Activated CD8-positive, alpha-beta memory T cell treated with anti-CD3 and anti-CD28 coated beads, Interleukin-2, amount 50 U/mL, for 4 hours (primary cell): ENCODE results near the gene SEC14L3.

Source experiments
- DNase-seq: peaks from one replicate; pipeline ENCODE4 v3.0.0-alpha.2; 2020

The SEC14L3 gene

GRCh38 chr22:30471616-30472318, at the start of gene SEC14L3:
SEC14L3 (minus strand) TSS chr22:30472017; CDS start chr22:30471958, 59 bp downstream.
- DNase-seq, result no peak

GRCh38 chr22:30519842-30520425, 48.1 kb upstream of the SEC14L3 start:
- no peak for DNase-seq

GRCh38 chr22:30516731-30517130, 44.9 kb upstream of the SEC14L3 start:
- DNase-seq, result no peak

DNA sequence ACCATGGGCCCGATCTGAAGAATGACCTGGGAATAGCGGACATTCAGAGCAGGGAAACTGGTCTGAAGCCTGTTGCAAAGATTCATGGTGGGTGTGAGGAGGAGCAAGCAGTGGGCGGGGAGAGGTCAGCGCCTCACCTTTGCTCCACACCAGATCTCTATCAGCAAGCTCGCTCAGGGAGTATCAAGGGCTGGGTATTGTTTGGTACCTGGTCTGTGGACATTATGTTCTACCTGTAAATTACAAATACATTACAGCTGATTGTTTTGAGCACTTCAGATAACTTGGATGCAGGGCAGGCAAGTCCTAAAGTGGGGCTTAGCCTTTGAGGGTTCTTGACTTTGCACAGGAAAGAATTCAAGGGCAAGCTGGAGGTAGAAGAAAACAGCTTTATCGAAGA, 44.5 kb upstream of the SEC14L3 start:
- DNase-seq, result no peak

DNA sequence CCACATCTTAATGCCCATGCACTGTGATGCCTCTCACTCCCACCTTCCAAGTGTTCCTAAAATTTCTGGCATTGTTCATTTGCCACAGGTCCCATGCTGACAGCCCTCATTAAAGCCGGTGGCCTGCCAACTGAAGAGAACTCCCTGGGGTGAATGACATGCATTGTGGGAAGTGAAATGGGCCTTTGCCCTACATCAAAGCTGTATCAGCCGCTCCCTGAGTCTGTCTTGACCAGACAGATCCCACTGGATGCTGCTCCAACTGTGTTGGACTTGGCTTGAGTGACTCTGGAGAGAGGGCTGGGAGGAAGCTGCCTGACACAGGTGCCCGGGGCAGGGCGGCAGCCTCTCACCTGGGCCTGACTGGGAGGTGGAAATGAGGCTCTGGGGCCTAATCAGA, 42.4 kb upstream of the SEC14L3 start:
- DNase-seq, result no peak

DNA sequence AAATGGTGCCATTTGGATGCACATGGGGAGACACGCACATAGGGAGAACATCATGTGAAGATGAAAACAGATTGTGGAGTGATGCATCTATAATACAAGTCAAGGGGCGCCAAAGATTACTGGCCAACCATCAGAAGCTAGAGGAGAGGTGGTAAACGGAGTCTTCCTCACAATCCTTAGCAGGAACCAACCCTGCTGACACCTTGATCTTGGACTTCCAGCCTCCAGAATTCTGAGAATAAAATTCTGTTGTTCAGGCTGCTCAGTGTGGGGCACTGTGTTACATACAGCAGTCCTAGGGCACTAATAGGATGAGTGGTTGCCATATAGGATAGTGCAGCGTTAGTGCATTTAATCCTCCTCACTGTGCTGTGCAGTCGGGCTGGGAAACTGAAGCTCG, 41.6 kb upstream of the SEC14L3 start:
- DNase-seq, result no peak

GRCh38 chr22:30511911-30512310, 40.1 kb upstream of the SEC14L3 start:
- no peak for DNase-seq

- DNase-seq, result no peak
Measured at GRCh38 chr22:30511109-30511508, 39.3 kb upstream of the SEC14L3 start.

GRCh38 chr22:30508216-30508615, 36.4 kb upstream of the SEC14L3 start:
- no peak for DNase-seq

DNA sequence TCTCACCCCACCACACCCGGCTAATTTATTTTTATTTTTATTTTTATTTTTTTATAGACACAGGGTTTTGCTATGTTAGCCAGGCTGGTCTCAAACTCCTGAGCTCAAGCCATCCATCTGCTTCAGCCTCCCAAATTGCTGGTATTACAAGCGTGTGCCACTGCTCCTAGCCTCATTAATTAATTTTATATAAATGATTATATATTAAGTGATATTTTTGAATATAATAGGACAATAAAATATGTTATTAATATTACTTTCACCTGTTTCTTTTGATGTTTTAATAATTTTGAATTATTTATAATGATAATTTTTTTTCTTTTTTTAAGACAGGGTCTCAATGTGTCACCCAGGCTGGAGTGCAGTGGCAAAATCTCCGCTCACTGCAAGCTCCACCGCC, 35.9 kb upstream of the SEC14L3 start:
- DNase-seq, result no peak

- DNase-seq, result no peak
Measured at GRCh38 chr22:30506507-30506968, 34.7 kb upstream of the SEC14L3 start.

DNA sequence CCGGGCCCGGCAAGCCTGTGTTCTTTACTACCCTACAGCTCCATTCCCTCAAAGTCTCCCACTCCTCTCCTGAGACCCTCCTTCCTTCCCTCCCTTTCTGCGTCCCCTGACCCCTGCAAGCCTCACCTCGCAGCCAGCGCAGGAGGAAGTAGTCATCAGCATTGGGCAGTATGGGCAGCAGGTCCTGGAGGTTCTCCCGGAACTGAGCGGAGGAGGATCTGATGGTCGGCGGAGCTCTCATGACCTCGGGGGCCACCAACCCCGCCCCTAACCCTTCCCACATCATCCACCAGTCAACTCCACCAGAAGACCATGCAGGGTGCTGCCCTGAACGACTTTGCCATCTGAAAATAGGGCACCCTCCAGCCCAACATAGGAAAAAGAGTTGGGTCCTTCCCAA, 31.7 kb upstream of the SEC14L3 start:
- no peak for DNase-seq

- no peak for DNase-seq
Measured at GRCh38 chr22:30502911-30503310, 31.1 kb upstream of the SEC14L3 start.

DNA sequence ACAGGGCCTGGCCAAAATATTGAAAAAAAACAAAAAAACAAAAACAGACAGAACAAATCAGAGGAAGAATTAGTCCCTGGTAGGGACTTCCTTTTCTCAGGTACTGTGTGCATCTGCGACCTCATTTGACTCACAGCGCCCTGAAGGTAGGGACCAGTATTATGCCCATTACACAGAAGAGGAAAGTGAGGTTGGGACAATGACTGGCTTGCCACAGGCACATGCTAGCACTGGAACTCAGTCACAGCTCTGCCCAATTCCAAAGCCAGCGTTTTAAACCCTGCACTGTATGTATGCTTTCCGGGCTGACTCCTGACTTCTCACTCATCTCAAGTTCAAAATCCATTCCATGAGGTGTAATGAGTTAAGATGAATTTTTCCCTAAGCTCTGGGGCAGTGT, 30.3 kb upstream of the SEC14L3 start:
- DNase-seq, result no peak

- DNase-seq, result no peak
Measured at GRCh38 chr22:30500628-30501027, 28.8 kb upstream of the SEC14L3 start.

GRCh38 chr22:30497466-30498150, 25.8 kb upstream of the SEC14L3 start:
- DNase-seq, result no peak

- no peak for DNase-seq
Measured at GRCh38 chr22:30495041-30495784, 23.4 kb upstream of the SEC14L3 start.

DNA sequence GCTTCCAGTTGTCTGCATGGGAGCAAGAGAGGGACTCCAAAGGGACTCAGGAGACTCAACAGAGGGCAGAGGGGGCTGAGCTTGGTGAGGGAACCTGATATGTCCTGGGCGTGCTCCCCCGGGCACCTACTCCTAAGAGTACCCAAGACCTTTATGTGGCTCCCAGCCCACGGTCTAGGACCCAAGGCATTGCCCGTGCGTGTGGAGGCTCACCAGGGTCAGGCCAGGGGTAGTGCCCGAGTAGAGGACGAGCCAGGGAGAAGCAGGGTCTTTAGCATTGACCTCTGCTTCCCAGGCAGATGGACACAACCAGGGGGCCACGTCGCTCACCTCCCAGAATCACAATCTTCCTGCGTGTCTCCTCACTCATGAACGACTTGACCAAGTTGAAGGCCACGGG, 20.3 kb upstream of the SEC14L3 start:
- DNase-seq, result no peak

GRCh38 chr22:30491381-30491780, 19.6 kb upstream of the SEC14L3 start:
- DNase-seq, result no peak

GRCh38 chr22:30490399-30490798, 18.6 kb upstream of the SEC14L3 start:
- DNase-seq, result no peak

DNA sequence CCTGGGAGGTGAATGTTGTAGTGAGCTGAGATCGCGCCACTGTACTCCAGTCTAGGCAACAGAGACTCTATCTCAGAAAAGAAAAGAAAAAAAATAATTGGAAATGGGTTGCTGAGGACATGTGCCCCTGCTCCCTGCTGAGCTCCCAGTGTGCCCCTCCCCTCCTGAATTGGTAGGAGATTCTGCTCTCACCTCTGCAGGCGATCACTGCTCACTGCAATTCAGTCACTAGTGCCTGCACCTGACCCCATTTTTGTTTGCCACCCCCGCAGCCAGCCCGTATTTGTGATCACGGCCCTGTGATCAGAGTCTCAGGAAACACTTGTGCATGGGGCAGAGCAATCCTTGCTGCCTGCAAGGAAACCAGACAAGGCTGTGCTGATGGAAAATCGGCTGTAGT, 16.3 kb upstream of the SEC14L3 start:
- no peak for DNase-seq

GRCh38 chr22:30486661-30487115, 14.9 kb upstream of the SEC14L3 start:
- no peak for DNase-seq

DNA sequence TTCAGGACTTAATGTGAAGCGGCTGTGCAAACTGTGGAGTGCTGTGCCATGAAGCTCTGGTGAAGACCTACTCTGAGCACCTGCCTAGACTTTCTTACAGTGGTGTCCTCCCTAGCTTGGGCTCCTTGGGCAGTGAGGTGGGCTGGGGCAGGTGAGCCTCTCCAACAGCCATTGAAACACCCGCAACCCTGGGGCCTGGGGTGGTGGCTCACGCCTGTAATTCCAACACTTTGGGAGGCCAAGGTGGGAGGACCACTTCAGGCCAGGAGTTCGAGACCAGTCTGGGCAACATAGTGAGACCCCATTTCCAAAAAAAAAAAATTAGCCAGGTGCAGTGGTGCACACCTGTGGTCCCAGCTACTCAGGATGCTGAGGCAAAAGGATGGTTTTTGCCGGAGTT, 14.3 kb upstream of the SEC14L3 start:
- DNase-seq, result no peak
